Calu3 (cell line): ENCODE measurements around the gene HYI. TPM values are rescaled to one million over a fixed set of nuclear protein-coding genes. Genes with fewer than 3 reads are reported as not detected.

Experiments used
- BruUV-seq: library from RNA; stranded (reverse); fragments of 400-500 nt; replicated peaks from 2 replicates; lab custom pipeline; 2021; lab: Mats Ljungman, UMichigan
- CTCF ChIA-PET: fragments of 300-600 bp; sonication (Branson Sonifier 250); formaldehyde crosslinking; loops from one replicate; lab custom pipeline; 2022; ENCODE audit warnings: antibody characterized with exemption; lab: Charles Lee
- DNase-seq: peaks from one replicate; pipeline ENCODE4 v3.0.0; 2022
- H3K27ac Mint-ChIP-seq: one replicate; pipeline ENCODE4 v1.8.0; 2022; ENCODE audit warnings: mixed read lengths; ENCODE audit not compliant: unreplicated experiment
- H3K27me3 Mint-ChIP-seq: one replicate; pipeline ENCODE4 v1.8.0; 2022; ENCODE audit warnings: mixed read lengths; ENCODE audit not compliant: unreplicated experiment
- H3K36me3 Mint-ChIP-seq: one replicate; pipeline ENCODE4 v1.8.0; 2022; ENCODE audit warnings: mild to moderate bottlenecking, moderate library complexity, mixed read lengths; ENCODE audit not compliant: insufficient read depth, unreplicated experiment
- H3K4me1 Mint-ChIP-seq: one replicate; pipeline ENCODE4 v1.8.0; 2022; ENCODE audit warnings: mild to moderate bottlenecking, low read depth, mixed read lengths; ENCODE audit not compliant: unreplicated experiment
- H3K4me3 Mint-ChIP-seq: one replicate; pipeline ENCODE4 v1.8.0; 2022; ENCODE audit warnings: mild to moderate bottlenecking, low read depth, moderate library complexity, mixed read lengths; ENCODE audit not compliant: unreplicated experiment
- H3K9me3 Mint-ChIP-seq: one replicate; pipeline ENCODE4 v1.8.0; 2022; ENCODE audit warnings: low read depth, mixed read lengths; ENCODE audit not compliant: unreplicated experiment
- CTCF ChIP-seq: fragments of 200-600 bp; IDR thresholded peaks from one replicate; pipeline ENCODE4 v1.8.0; 2022; ENCODE audit warnings: antibody characterized with exemption; ENCODE audit not compliant: unreplicated experiment
- intact Hi-C: fragments of 100-400 bp; cut with micrococcal nuclease; formaldehyde crosslinking; loops from one replicate; pipeline ENCODE4 v1.10.0; 2022; ENCODE audit not compliant: unreplicated experiment
- total RNA-seq: library from RNA; stranded (reverse); gene quantifications from 2 replicates; pipeline ENCODE4 v1.2.3, GENCODE V29; 2022

HYI gene
- total RNA-seq, 1 experiment from 2014 or later, result 67.4 TPM

DNA sequence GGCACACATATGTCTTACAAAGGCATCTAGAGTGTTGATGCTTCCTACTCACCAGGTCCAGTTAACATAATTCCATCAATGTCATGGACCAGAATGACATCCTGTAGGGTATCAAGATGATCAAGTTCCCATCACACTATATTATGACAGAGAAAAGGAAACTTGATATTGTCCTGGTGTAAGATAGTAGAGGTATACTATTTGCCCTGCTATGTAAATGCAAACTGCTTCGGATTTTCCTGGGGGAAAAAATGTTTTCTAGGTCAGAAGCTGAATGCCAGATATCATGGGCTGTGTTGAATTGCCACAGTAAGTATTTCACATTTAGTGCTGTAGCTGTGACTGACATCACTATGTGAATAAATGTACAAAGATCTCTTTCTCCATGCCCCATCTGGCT lies 16.2 kb upstream of the HYI start:
- no peaks in the 10 kb centered on the region for H3K9me3 Mint-ChIP-seq
- peaks cover 61% of the 10 kb centered on the region for H3K4me1 Mint-ChIP-seq
- CTCF ChIA-PET, result no interaction called here
- no peak overlapping the region for H3K27ac Mint-ChIP-seq
- BruUV-seq, result no TSS peak
- no peak for DNase-seq
- no peak overlapping the region for H3K4me3 Mint-ChIP-seq
- TF ChIP-seq CTCF, result no peak
- H3K36me3 Mint-ChIP-seq, result peaks cover 19% of the 10 kb centered on the region
- no peaks in the 10 kb centered on the region for H3K27me3 Mint-ChIP-seq
- intact Hi-C loops, result no loop called here

- BruUV-seq, result no TSS peak
- Mint-ChIP-seq H3K36me3 (peaks cover 19% of the 10 kb centered on the region), H3K4me3 (no peak overlapping the region), H3K27me3 (no peaks in the 10 kb centered on the region), H3K4me1 (peaks cover 59% of the 10 kb centered on the region), H3K27ac (no peak overlapping the region), H3K9me3 (no peaks in the 10 kb centered on the region)
- intact Hi-C loops, result no loop called here
- DNase-seq, result no peak
- CTCF ChIA-PET, result no interaction called here
- no peak for TF ChIP-seq CTCF
Observed at GRCh38 chr1:43468414-43468813, 14.7 kb upstream of the HYI start.

- no peaks in the 10 kb centered on the region for H3K27me3 Mint-ChIP-seq
- no peak for TF ChIP-seq CTCF
- H3K9me3 Mint-ChIP-seq, result peaks cover 1% of the 10 kb centered on the region
- peak overlapping the region; percentile 12 for H3K27ac Mint-ChIP-seq
- no TSS peak for BruUV-seq
- CTCF ChIA-PET, result no interaction called here
- peaks cover 43% of the 10 kb centered on the region for H3K4me1 Mint-ChIP-seq
- peak; percentile 59 for DNase-seq
- H3K4me3 Mint-ChIP-seq, result no peak overlapping the region
- intact Hi-C loops, result no loop called here
- H3K36me3 Mint-ChIP-seq, result peaks cover 3% of the 10 kb centered on the region
Observed at GRCh38 chr1:43466403-43466802, 12.7 kb upstream of the HYI start.

GRCh38 chr1:43465505-43466067 lies 11.9 kb upstream of the HYI start:
- intact Hi-C loops, result no loop called here
- Mint-ChIP-seq H3K36me3 (no peaks in the 10 kb centered on the region), H3K9me3 (peaks cover 6% of the 10 kb centered on the region), H3K4me3 (no peak overlapping the region), H3K4me1 (peaks cover 34% of the 10 kb centered on the region), H3K27me3 (no peaks in the 10 kb centered on the region), H3K27ac (no peak overlapping the region)
- CTCF ChIA-PET, result interaction anchor here (0.5 kb wide), 1 partner anchor 164 kb away, joined by 3 read pairs; no protein-coding TSS in a partner anchor
- no peak for DNase-seq
- TF ChIP-seq CTCF, result no peak
- BruUV-seq, result no TSS peak
